GM18907 (cell line): Measurements from ENCODE around the gene MPP1.

ENCODE experiments used
- ATAC-seq: cut with Tn5 transposase; IDR thresholded peaks from one replicate; pipeline ENCODE4 v1.9.1; 2021; ENCODE audit warnings: mild to moderate bottlenecking, moderate library complexity; ENCODE audit not compliant: unreplicated experiment

The MPP1 gene

GRCh38 chrX:154733066-154733425, 72.2 kb downstream of the MPP1 start:
- ATAC-seq = no peak

DNA sequence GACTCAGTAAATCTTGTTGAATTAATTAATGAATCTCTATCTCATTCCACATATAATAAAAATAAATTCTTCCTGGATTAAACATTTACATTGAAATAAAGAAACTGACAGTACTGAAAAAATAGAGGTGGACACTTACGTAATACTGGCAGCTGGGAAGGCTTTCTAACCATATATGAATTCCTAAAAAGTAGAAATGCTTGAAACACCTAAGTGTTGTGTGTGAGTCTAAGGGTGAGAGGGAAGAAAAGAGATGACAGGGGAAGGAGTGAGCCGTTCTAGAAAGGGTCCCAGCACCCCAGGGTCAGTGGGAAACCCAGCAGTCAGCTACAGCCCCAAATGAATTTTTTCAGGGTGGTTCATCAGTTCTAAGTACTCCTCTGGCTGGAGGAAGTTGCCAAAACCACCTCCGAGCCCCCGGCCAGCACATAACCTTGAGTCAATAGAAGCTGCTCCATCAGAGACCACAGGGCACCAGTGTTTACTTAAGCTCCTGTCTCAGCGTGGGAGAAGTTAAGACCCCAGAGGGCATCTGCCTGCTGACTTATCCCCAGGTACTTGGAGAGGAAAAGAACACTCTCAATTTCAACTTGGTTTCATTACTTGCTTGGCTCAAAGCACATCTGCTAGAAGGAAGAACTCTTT, 72.7 kb downstream of the MPP1 start:
- ATAC-seq = no peak

DNA sequence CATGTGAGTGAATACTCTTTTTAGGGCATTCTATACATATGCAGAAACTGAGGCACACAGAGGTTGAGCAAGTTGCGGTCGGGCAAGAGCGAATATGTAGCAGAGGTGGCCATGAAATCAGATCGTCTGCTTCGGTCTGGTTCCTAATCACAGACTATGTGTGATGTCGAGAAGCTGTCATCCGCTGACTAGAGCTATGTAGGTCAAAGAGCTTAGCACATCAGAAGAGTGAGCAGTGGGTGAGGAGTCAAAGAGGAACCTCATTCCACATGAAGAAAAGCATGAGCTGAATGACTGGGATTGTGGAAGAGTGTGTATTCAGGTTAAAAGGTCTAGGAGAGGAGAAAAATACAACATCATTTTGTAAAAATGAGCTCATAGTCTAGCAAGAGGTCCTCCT, 73.4 kb downstream of the MPP1 start:
- ATAC-seq = no peak

DNA sequence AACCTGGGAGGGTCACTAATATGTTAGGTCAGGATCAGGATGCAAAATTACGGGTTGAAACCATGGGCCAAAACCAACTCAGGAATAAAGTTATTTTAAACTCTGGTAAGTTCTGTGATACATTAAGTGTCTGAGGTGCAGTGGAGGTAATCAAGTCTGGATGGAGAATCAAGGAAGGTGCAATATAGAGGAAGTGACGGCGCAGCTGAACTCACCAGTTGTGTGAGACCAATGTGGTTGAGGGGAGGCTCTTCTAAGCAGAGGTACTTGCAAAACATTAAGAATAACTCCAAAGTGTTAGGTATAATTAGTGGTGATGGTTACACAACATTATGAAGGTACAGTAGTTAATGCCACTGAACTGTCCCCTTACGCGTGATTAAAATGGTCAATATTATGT, 74.1 kb downstream of the MPP1 start:
- no peak for ATAC-seq

GRCh38 chrX:154730253-154730891, 74.9 kb downstream of the MPP1 start:
- no peak for ATAC-seq

- no peak for ATAC-seq
These were observed 75.8 kb downstream of the MPP1 start for GRCh38 chrX:154729439-154729838.
